Measurements from ENCODE around the gene LHX3. TPM values are rescaled to one million over a fixed set of nuclear protein-coding genes. Genes with fewer than 3 reads are reported as not detected.
"Not testable (repeated sequence)": the region's sequence is repeated elsewhere in the genome, so short reads cannot be mapped to it uniquely, and the experiment has no call there.

Gene LHX3
- total RNA-seq, 4 donors from 2014 or later = not detected

DNA sequence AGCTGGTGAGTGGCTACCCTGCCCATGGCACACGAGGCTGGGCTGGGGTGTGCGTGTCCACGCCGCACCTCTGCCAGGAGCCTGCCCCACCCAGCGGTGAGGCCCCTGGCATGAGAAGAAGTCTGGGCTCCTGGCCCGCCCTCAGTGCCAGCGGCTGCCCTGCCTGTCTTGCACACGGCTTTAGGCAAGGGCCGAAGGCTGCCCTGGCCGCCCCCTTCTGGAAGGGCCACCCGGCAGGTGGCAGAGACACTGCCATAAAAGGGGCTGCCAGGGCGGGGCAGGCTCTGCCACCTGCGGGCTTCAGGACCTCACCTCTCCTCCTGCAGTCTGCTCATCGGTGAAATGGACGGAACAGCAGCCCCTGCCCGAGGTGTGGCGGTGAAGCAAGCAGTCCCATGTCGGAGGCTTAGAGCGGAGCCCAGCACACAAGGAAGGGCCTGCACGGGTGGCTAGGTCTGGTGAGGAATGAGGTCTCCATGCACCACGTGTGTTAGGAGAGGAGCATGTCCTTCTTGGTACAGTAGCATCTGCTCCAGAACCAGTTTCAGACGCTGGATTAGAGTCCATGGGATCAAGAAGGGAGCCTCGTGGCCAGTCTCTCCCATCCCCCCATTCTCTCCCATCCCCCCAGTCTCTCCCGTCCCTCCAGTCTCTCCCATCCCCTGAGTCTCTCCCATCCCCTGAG, 51.4 kb downstream of the LHX3 start:
- Histone ChIP-seq H3K4me1 (peaks cover 0 to 5% (median 0%) of the 10 kb centered on the region in 3 donors), H3K27ac (no peak overlapping the region), H3K4me3 (no peak overlapping the region), H3K9me3 (no peaks in the 10 kb centered on the region), H3K36me3 (no peaks in the 10 kb centered on the region), H3K27me3 (peaks cover 0 to 59% (median 0%) of the 10 kb centered on the region in 4 donors)
- TF ChIP-seq, protein P1, sequence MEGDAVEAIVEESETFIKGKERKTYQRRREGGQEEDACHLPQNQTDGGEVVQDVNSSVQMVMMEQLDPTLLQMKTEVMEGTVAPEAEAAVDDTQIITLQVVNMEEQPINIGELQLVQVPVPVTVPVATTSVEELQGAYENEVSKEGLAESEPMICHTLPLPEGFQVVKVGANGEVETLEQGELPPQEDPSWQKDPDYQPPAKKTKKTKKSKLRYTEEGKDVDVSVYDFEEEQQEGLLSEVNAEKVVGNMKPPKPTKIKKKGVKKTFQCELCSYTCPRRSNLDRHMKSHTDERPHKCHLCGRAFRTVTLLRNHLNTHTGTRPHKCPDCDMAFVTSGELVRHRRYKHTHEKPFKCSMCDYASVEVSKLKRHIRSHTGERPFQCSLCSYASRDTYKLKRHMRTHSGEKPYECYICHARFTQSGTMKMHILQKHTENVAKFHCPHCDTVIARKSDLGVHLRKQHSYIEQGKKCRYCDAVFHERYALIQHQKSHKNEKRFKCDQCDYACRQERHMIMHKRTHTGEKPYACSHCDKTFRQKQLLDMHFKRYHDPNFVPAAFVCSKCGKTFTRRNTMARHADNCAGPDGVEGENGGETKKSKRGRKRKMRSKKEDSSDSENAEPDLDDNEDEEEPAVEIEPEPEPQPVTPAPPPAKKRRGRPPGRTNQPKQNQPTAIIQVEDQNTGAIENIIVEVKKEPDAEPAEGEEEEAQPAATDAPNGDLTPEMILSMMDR (IDR thresholded peaks at IDR 0.05) = no peak
- WGBS, 2 donors = 39 to 46% methylated on average over 8 to 21 of the region's 24 CpGs
- intact Hi-C loops (cut with DNase I) = no loop called here
- no peak for DNase-seq

DNA sequence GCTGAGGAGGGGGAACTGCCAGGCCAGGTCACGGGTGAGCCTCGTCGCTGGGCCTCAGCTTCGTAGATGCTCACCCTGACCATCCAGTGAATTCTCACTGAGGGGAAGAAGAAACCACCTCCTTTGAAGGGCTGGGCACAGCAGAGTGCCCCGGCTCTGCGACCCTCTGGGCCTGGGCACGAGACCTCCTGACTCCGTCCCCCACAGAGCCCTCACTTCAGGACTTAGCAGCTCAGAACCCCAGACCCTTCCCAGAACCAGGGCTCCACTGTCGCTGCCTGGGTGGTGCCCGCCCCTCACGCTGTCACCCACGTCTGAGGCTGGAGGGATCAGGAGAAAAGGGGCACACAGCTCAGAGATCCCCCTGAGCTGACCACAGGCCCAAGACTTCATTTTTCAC, 52.0 kb downstream of the LHX3 start:
- TF ChIP-seq POLR2A (IDR thresholded peaks at IDR 0.05) = no peak
- TF ChIP-seq, protein P1 (IDR thresholded peaks at IDR 0.05) = no peak
- no peak for DNase-seq
- peaks cover 0 to 11% (median 0%) of the 10 kb centered on the region in 3 donors for H3K4me1 ChIP-seq
- H3K4me3 ChIP-seq = no peak overlapping the region
- intact Hi-C loops (cut with DNase I) = no loop called here
- no peaks in the 10 kb centered on the region for H3K36me3 ChIP-seq
- WGBS, 2 donors = 95 to 100% methylated on average over 3 to 4 of the region's 12 CpGs
- no peaks in the 10 kb centered on the region for H3K9me3 ChIP-seq
- H3K27me3 ChIP-seq = peaks cover 0 to 59% (median 0%) of the 10 kb centered on the region in 4 donors
- no peak overlapping the region for H3K27ac ChIP-seq

DNA sequence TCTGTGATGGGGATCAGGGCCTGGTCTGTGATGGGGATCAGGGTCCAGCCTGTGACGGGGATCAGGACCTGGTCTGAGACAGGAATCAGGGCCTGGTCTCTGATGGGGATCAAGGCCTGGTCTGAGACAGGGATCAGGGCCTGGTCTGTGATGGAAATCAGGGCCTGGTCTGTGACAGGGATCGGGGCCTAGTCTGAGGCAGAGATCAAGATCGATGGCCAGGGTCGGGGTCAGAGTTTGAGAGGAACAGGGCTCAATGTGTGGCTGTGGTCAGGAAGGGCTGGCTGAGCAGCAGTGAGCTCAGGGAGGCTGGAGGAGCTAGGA, 52.4 kb downstream of the LHX3 start:
- intact Hi-C loops (cut with DNase I) = no loop called here
- Histone ChIP-seq H3K4me1 (peaks cover 0 to 12% (median 0%) of the 10 kb centered on the region in 3 donors), H3K27me3 (peaks cover 0 to 59% (median 0%) of the 10 kb centered on the region in 4 donors), H3K36me3 (no peaks in the 10 kb centered on the region), H3K9me3 (no peaks in the 10 kb centered on the region), H3K27ac (no peak overlapping the region), H3K4me3 (no peak overlapping the region)
- no peak for DNase-seq
- TF ChIP-seq, protein P1 (IDR thresholded peaks at IDR 0.05) = no peak
- TF ChIP-seq POLR2A (IDR thresholded peaks at IDR 0.05) = no peak
- WGBS, 2 donors = 67 to 85% methylated on average over 1 to 4 of the region's 4 CpGs

DNA sequence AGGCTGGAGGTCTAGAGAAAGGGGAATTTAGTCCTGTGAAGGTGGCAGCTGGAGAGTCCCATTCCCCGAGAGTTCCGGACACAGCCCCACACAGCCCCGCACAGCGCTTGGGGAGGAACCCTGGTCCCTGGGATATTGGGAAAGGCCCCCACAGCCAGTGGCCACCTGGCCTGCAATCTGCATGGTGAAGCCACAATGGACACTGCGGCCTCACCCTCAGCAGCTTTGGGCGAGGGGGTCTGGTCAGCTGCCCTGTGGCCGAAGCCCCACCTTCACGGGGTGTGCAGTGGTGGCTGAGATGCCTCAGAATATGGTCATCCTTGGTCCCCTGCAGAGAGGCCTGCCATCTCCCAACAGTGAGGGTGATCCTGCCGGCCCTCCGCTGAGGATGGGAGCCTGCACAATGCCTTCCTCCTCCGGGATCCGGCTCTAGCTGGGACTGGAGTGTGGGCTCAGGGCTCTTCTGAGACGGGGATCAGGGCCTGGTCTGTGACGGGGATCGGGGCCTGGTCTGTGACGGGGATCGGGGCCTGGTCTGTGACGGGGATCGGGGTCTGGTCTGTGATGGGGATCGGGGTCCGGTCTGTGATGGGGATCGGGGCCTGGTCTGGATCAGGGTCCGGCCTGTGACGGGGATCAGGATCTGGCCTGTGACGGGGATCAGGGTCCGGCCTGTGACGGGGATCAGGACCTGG, 52.9 kb downstream of the LHX3 start:
- H3K36me3 ChIP-seq = no peaks in the 10 kb centered on the region
- DNase-seq = no peak
- intact Hi-C loops (cut with DNase I) = no loop called here
- 90 to 95% methylated on average over 7 to 10 of the region's 27 CpGs for WGBS, 2 donors
- H3K27ac ChIP-seq = no peak overlapping the region
- peaks cover 0 to 12% (median 0%) of the 10 kb centered on the region in 3 donors for H3K4me1 ChIP-seq
- H3K4me3 ChIP-seq = no peak overlapping the region
- no peaks in the 10 kb centered on the region for H3K9me3 ChIP-seq
- peaks cover 0 to 59% (median 0%) of the 10 kb centered on the region in 4 donors for H3K27me3 ChIP-seq
- no peak for TF ChIP-seq POLR2A (IDR thresholded peaks at IDR 0.05)
- TF ChIP-seq, protein P1 (IDR thresholded peaks at IDR 0.05) = no peak

DNA sequence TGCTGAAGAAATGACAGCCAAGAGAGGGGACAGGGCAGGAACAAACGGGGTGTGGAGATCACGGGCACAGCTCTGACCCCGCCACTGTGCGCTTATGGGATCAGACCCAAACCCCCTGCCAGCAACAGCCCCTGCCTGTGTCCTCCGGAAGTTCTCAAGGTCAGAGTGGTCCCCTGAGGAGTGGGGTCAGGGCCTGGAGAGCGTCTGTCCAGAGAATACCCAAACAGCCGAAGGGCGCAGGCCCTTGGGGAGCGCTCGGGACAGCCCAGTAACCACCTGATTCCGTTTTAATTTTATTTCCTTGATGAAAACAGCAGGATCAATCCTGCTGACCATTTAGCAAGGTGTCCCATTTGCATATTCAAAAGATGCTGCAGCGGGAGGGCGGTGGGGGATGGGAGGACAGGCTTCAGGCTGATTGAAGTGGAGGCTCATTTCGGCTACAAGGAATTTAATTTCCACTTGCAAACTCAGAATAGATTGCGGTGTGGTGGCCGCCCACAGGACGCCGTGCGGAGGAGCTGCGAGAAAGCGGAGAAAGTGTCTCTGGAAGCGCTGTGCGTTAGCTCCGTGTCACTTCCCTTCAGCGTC, 53.6 kb downstream of the LHX3 start:
- H3K4me3 ChIP-seq = no peak overlapping the region
- no peak for TF ChIP-seq POLR2A (IDR thresholded peaks at IDR 0.05)
- TF ChIP-seq, protein P1 (IDR thresholded peaks at IDR 0.05) = no peak
- DNase-seq = no peak
- H3K9me3 ChIP-seq = no peaks in the 10 kb centered on the region
- peaks cover 0 to 12% (median 0%) of the 10 kb centered on the region in 3 donors for H3K4me1 ChIP-seq
- WGBS, 2 donors = 66 to 68% methylated on average over 22 to 25 of the region's 25 CpGs
- no peaks in the 10 kb centered on the region for H3K36me3 ChIP-seq
- intact Hi-C loops (cut with DNase I) = no loop called here
- H3K27me3 ChIP-seq = peaks cover 0 to 59% (median 0%) of the 10 kb centered on the region in 4 donors
- no peak overlapping the region for H3K27ac ChIP-seq

DNA sequence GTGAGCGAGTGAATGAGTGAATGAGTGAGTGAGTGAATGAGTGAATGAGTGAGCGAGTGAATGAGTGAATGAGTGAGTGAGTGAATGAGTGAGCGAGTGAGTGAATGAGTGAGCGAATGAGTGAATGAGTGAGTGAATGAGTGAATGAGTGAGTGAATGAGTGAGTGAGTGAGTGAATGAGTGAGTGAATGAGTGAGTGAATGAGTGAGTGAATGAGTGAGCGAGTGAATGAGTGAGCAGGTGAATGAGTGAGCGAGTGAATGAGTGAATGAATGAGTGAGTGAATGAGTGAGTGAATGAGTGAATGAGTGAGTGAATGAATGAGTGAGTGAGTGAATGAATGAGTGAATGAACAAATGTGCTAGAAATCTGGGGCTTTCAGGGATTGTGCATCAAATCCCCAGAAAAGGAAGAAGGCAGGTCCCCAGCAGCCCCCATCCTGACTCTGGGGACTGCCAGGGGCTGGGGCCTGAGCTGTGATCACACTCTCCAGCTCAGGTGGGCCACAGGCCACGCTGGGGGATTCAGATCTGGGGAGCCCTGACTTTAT, 54.2 kb downstream of the LHX3 start:
- H3K36me3 ChIP-seq; intact Hi-C loops (cut with DNase I); DNase-seq; H3K4me3 ChIP-seq; H3K27ac ChIP-seq; H3K9me3 ChIP-seq: not testable (repeated sequence)
- H3K4me1 ChIP-seq = peaks cover 0 to 12% (median 0%) of the 10 kb centered on the region in 3 donors
- 72 to 75% methylated on average over 7 of the region's 7 CpGs for WGBS, 2 donors
- H3K27me3 ChIP-seq = peaks cover 0 to 59% (median 2%) of the 10 kb centered on the region in 4 donors
